ENCODE data around the gene EVX1.

Gene EVX1

GRCh38 chr7:27263781-27264180 is 21.2 kb downstream of the EVX1 start:
- WGBS, result 77% methylated on average over 2 of the region's 2 CpGs
- Histone ChIP-seq H2BK5ac (ENCODE audit: low read depth, low read length, poor library complexity, severe bottlenecking) (no peak overlapping the region), H4K91ac (ENCODE audit: low read length) (no peak overlapping the region), H3K79me1 (replicated peaks; ENCODE audit: low read length, poor library complexity, severe bottlenecking) (no peaks in the 10 kb centered on the region), H3K4me1 (ENCODE audit: control insufficient read depth, insufficient read depth, low read depth, low read length) (no peaks in the 10 kb centered on the region), H3K9me3 (ENCODE audit: control insufficient read depth, low read length) (no peaks in the 10 kb centered on the region), H2BK15ac (ENCODE audit: low read depth, poor library complexity, severe bottlenecking) (no peak overlapping the region), H3K27ac (ENCODE audit: low read length, poor library complexity, severe bottlenecking) (no peak overlapping the region), H3K4me3 (ENCODE audit: insufficient read depth in 1 of 2, low read depth in 1 of 2, low read length in 2 of 2) (no peak overlapping the region), H3K4ac (ENCODE audit: low read depth in 1 of 2, low read length in 2 of 2) (no peak overlapping the region), H3K27me3 (ENCODE audit: control insufficient read depth in 1 of 2, insufficient read depth in 1 of 2, low read length in 2 of 2) (peaks cover 0 to 5% of the 10 kb centered on the region in 2 experiments), H3K4me2 (ENCODE audit: low read length, poor library complexity, severe bottlenecking) (no peak overlapping the region), H3K14ac (ENCODE audit: low read length in 2 of 2) (no peak overlapping the region), H3K23ac (ENCODE audit: low read length in 2 of 2) (no peak overlapping the region), H2BK12ac (ENCODE audit: low read length in 2 of 2) (no peak overlapping the region), H3K18ac (ENCODE audit: low read depth in 1 of 2, low read length in 2 of 2) (no peak overlapping the region), H3K36me3 (ENCODE audit: control insufficient read depth in 1 of 2, insufficient read depth in 2 of 2, low read depth in 1 of 2, low read length in 2 of 2) (no peaks in the 10 kb centered on the region), H2AK5ac (ENCODE audit: low read length, severe bottlenecking) (no peak overlapping the region), H3K9ac (ENCODE audit: low read length) (no peak overlapping the region), H2AFZ (ENCODE audit: low read depth, low read length) (no peak overlapping the region), H4K8ac (ENCODE audit: low read length) (no peak overlapping the region), H2BK120ac (ENCODE audit: low read depth, low read length) (no peak overlapping the region)
- DNase-seq, result no peak

- Histone ChIP-seq H3K4ac (ENCODE audit: low read depth in 1 of 2, low read length in 2 of 2) (no peak overlapping the region), H3K23ac (ENCODE audit: low read length in 2 of 2) (no peak overlapping the region), H2BK12ac (ENCODE audit: low read length in 2 of 2) (no peak overlapping the region), H3K4me1 (ENCODE audit: control insufficient read depth, insufficient read depth, low read depth, low read length) (no peaks in the 10 kb centered on the region), H2BK15ac (ENCODE audit: low read depth, poor library complexity, severe bottlenecking) (no peak overlapping the region), H2BK120ac (ENCODE audit: low read depth, low read length) (no peak overlapping the region), H2AFZ (ENCODE audit: low read depth, low read length) (no peak overlapping the region), H3K27ac (ENCODE audit: low read length, poor library complexity, severe bottlenecking) (no peak overlapping the region), H3K9ac (ENCODE audit: low read length) (no peak overlapping the region), H2AK5ac (ENCODE audit: low read length, severe bottlenecking) (no peak overlapping the region), H3K79me1 (replicated peaks; ENCODE audit: low read length, poor library complexity, severe bottlenecking) (no peaks in the 10 kb centered on the region), H2BK5ac (ENCODE audit: low read depth, low read length, poor library complexity, severe bottlenecking) (no peak overlapping the region), H3K18ac (ENCODE audit: low read depth in 1 of 2, low read length in 2 of 2) (no peak overlapping the region), H3K4me2 (ENCODE audit: low read length, poor library complexity, severe bottlenecking) (no peak overlapping the region), H3K14ac (ENCODE audit: low read length in 2 of 2) (no peak overlapping the region), H4K8ac (ENCODE audit: low read length) (no peak overlapping the region), H3K36me3 (ENCODE audit: control insufficient read depth in 1 of 2, insufficient read depth in 2 of 2, low read depth in 1 of 2, low read length in 2 of 2) (no peaks in the 10 kb centered on the region), H3K27me3 (ENCODE audit: control insufficient read depth in 1 of 2, insufficient read depth in 1 of 2, low read length in 2 of 2) (no peaks in the 10 kb centered on the region), H3K9me3 (ENCODE audit: control insufficient read depth, low read length) (no peaks in the 10 kb centered on the region), H4K91ac (ENCODE audit: low read length) (no peak overlapping the region), H3K4me3 (ENCODE audit: insufficient read depth in 1 of 2, low read depth in 1 of 2, low read length in 2 of 2) (no peak overlapping the region)
- 73% methylated on average over 14 of the region's 14 CpGs for WGBS
- DNase-seq, result no peak
These were observed 26.9 kb downstream of the EVX1 start for GRCh38 chr7:27269455-27269854.

- no peaks in the 10 kb centered on the region for H3K36me3 ChIP-seq (ENCODE audit: control insufficient read depth in 1 of 2, insufficient read depth in 2 of 2, low read depth in 1 of 2, low read length in 2 of 2)
- no peak overlapping the region for H3K4ac ChIP-seq (ENCODE audit: low read depth in 1 of 2, low read length in 2 of 2)
- H2AK5ac ChIP-seq (ENCODE audit: low read length, severe bottlenecking), result no peak overlapping the region
- WGBS, result no CpG with 5 or more reads among the region's 1 CpG
- DNase-seq, result no peak
- H2BK5ac ChIP-seq (ENCODE audit: low read depth, low read length, poor library complexity, severe bottlenecking), result no peak overlapping the region
- no peak overlapping the region for H3K14ac ChIP-seq (ENCODE audit: low read length in 2 of 2)
- H3K4me2 ChIP-seq (ENCODE audit: low read length, poor library complexity, severe bottlenecking), result no peak overlapping the region
- no peak overlapping the region for H2BK15ac ChIP-seq (ENCODE audit: low read depth, poor library complexity, severe bottlenecking)
- H3K27ac ChIP-seq (ENCODE audit: low read length, poor library complexity, severe bottlenecking), result no peak overlapping the region
- H3K18ac ChIP-seq (ENCODE audit: low read depth in 1 of 2, low read length in 2 of 2), result no peak overlapping the region
- H3K9me3 ChIP-seq (ENCODE audit: control insufficient read depth, low read length), result no peaks in the 10 kb centered on the region
- no peak overlapping the region for H3K4me3 ChIP-seq (ENCODE audit: insufficient read depth in 1 of 2, low read depth in 1 of 2, low read length in 2 of 2)
- no peak overlapping the region for H2BK120ac ChIP-seq (ENCODE audit: low read depth, low read length)
- no peaks in the 10 kb centered on the region for H3K27me3 ChIP-seq (ENCODE audit: control insufficient read depth in 1 of 2, insufficient read depth in 1 of 2, low read length in 2 of 2)
- H2AFZ ChIP-seq (ENCODE audit: low read depth, low read length), result no peak overlapping the region
- no peaks in the 10 kb centered on the region for H3K4me1 ChIP-seq (ENCODE audit: control insufficient read depth, insufficient read depth, low read depth, low read length)
- H2BK12ac ChIP-seq (ENCODE audit: low read length in 2 of 2), result no peak overlapping the region
- H4K8ac ChIP-seq (ENCODE audit: low read length), result no peak overlapping the region
- H4K91ac ChIP-seq (ENCODE audit: low read length), result no peak overlapping the region
- no peak overlapping the region for H3K23ac ChIP-seq (ENCODE audit: low read length in 2 of 2)
- no peak overlapping the region for H3K9ac ChIP-seq (ENCODE audit: low read length)
- H3K79me1 ChIP-seq (replicated peaks; ENCODE audit: low read length, poor library complexity, severe bottlenecking), result no peaks in the 10 kb centered on the region
These were observed 28.8 kb downstream of the EVX1 start for GRCh38 chr7:27271384-27271783.

- no peaks in the 10 kb centered on the region for H3K27me3 ChIP-seq (ENCODE audit: control insufficient read depth in 1 of 2, insufficient read depth in 1 of 2, low read length in 2 of 2)
- no peak overlapping the region for H2BK12ac ChIP-seq (ENCODE audit: low read length in 2 of 2)
- H3K36me3 ChIP-seq (ENCODE audit: control insufficient read depth in 1 of 2, insufficient read depth in 2 of 2, low read depth in 1 of 2, low read length in 2 of 2), result no peaks in the 10 kb centered on the region
- no peak overlapping the region for H2BK15ac ChIP-seq (ENCODE audit: low read depth, poor library complexity, severe bottlenecking)
- WGBS, result 58% methylated on average over 2 of the region's 2 CpGs
- no peak overlapping the region for H2AFZ ChIP-seq (ENCODE audit: low read depth, low read length)
- H3K18ac ChIP-seq (ENCODE audit: low read depth in 1 of 2, low read length in 2 of 2), result no peak overlapping the region
- H4K8ac ChIP-seq (ENCODE audit: low read length), result no peak overlapping the region
- H3K14ac ChIP-seq (ENCODE audit: low read length in 2 of 2), result no peak overlapping the region
- H3K9ac ChIP-seq (ENCODE audit: low read length), result no peak overlapping the region
- no peak overlapping the region for H2BK120ac ChIP-seq (ENCODE audit: low read depth, low read length)
- no peak overlapping the region for H2AK5ac ChIP-seq (ENCODE audit: low read length, severe bottlenecking)
- no peaks in the 10 kb centered on the region for H3K4me1 ChIP-seq (ENCODE audit: control insufficient read depth, insufficient read depth, low read depth, low read length)
- peak; percentile 1 for DNase-seq
- no peaks in the 10 kb centered on the region for H3K79me1 ChIP-seq (replicated peaks; ENCODE audit: low read length, poor library complexity, severe bottlenecking)
- H2BK5ac ChIP-seq (ENCODE audit: low read depth, low read length, poor library complexity, severe bottlenecking), result no peak overlapping the region
- H3K4me3 ChIP-seq (ENCODE audit: insufficient read depth in 1 of 2, low read depth in 1 of 2, low read length in 2 of 2), result no peak overlapping the region
- H3K27ac ChIP-seq (ENCODE audit: low read length, poor library complexity, severe bottlenecking), result no peak overlapping the region
- no peak overlapping the region for H3K23ac ChIP-seq (ENCODE audit: low read length in 2 of 2)
- no peaks in the 10 kb centered on the region for H3K9me3 ChIP-seq (ENCODE audit: control insufficient read depth, low read length)
- no peak overlapping the region for H3K4me2 ChIP-seq (ENCODE audit: low read length, poor library complexity, severe bottlenecking)
- H4K91ac ChIP-seq (ENCODE audit: low read length), result no peak overlapping the region
- H3K4ac ChIP-seq (ENCODE audit: low read depth in 1 of 2, low read length in 2 of 2), result no peak overlapping the region
These were observed 35.0 kb downstream of the EVX1 start for GRCh38 chr7:27277628-27278027.
